ENCODE data around the gene RAD51B.
"Not testable (repeated sequence)": the region's sequence is repeated elsewhere in the genome, so short reads cannot be mapped to it uniquely, and the experiment has no call there.

Gene RAD51B

GRCh38 chr14:68186500-68187276 lies 367.1 kb downstream of the RAD51B start:
- not testable (repeated sequence) for DNase-seq

GRCh38 chr14:68188174-68188573 lies 368.6 kb downstream of the RAD51B start:
- DNase-seq, result no peak

GRCh38 chr14:68190032-68190431 lies 370.5 kb downstream of the RAD51B start:
- DNase-seq, result no peak

GRCh38 chr14:68191567-68192321 lies 372.2 kb downstream of the RAD51B start:
- DNase-seq, result no peak

- DNase-seq, result no peak
These were observed 373.4 kb downstream of the RAD51B start for GRCh38 chr14:68192935-68193334.

- no peak for DNase-seq
These were observed 374.5 kb downstream of the RAD51B start for GRCh38 chr14:68193970-68194681.

GRCh38 chr14:68195126-68195525 lies 375.5 kb downstream of the RAD51B start:
- no peak for DNase-seq

GRCh38 chr14:68198713-68199495 lies 379.3 kb downstream of the RAD51B start:
- no peak for DNase-seq

GRCh38 chr14:68199554-68200151 lies 380.1 kb downstream of the RAD51B start:
- DNase-seq, result no peak

- no peak for DNase-seq
These were observed 384.3 kb downstream of the RAD51B start for GRCh38 chr14:68203871-68204270.

GRCh38 chr14:68208218-68208617 lies 388.6 kb downstream of the RAD51B start:
- no peak for DNase-seq

GRCh38 chr14:68208626-68209317 lies 389.2 kb downstream of the RAD51B start:
- DNase-seq, result no peak

GRCh38 chr14:68210729-68211299 lies 391.2 kb downstream of the RAD51B start:
- DNase-seq, result peak; percentile 46 to 47

GRCh38 chr14:68211421-68211820 lies 391.8 kb downstream of the RAD51B start:
- no peak for DNase-seq

- DNase-seq, result no peak
These were observed 392.3 kb downstream of the RAD51B start for GRCh38 chr14:68211886-68212285.

GRCh38 chr14:68212361-68212760 lies 392.8 kb downstream of the RAD51B start:
- no peak for DNase-seq

GRCh38 chr14:68214431-68214830 lies 394.9 kb downstream of the RAD51B start:
- no peak for DNase-seq

GRCh38 chr14:68215629-68216028 lies 396.1 kb downstream of the RAD51B start:
- DNase-seq, result no peak

- no peak for DNase-seq
These were observed 396.5 kb downstream of the RAD51B start for GRCh38 chr14:68216079-68216478.

- no peak for DNase-seq
These were observed 397.4 kb downstream of the RAD51B start for GRCh38 chr14:68216957-68217356.

GRCh38 chr14:68217791-68218340 lies 398.3 kb downstream of the RAD51B start:
- DNase-seq, result no peak
